GOT3 (cell line): ENCODE data around the gene PATZ1.
"Not testable (repeated sequence)": the region's sequence is repeated elsewhere in the genome, so short reads cannot be mapped to it uniquely, and the experiment has no call there.

Source experiments
- DNase-seq: peaks from one replicate; lab custom pipeline; 2025; ENCODE audit warnings: mixed read lengths; lab: John Stamatoyannopoulos, UW

PATZ1 gene

DNA sequence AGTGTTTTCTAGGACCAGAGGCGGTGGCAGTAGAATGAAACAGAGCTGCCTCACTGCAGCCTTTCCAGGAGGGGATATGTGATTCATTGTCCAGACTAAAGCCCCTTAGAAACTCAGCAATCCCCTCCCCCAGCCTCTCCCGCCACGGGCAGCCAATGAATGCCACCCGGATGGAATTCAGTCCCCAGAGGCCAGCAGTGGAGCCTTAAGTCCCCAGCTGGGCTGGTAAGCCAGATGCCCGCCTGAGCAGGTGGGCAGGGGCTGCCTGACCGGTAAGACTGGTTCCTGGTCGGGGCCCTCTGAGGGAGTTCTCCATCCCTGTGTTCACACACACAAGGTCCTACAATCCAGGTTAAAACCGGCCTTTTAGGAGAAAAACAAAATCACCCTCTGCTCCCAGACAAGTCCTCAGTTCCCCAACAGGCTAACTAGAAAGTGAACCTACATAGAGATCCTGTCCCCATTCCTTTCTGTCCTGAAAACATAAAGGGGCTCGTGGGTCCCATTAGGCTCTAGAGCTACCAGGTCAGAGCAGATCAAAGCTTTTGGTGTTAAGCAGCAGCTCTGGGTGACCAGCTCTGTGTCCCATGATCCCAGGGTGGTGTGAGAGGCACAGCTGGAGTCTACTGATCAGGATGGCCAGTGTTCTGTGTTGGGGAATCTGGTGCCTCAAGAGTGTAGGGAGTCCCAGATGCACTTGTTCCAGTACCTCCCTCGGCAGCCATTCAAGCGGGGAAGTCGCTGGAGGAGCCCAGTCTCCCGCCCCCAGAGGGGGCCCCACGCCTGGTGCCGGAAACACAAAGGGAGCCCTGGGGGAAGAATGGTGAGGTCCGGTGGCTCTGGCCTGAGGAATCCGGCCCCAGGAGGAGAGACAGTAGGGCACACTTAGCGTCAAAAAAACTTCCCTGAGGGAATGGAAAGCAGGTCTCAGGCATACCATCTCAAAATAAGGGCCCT, 2.6 kb downstream of the PATZ1 start:
- no peak for DNase-seq

DNA sequence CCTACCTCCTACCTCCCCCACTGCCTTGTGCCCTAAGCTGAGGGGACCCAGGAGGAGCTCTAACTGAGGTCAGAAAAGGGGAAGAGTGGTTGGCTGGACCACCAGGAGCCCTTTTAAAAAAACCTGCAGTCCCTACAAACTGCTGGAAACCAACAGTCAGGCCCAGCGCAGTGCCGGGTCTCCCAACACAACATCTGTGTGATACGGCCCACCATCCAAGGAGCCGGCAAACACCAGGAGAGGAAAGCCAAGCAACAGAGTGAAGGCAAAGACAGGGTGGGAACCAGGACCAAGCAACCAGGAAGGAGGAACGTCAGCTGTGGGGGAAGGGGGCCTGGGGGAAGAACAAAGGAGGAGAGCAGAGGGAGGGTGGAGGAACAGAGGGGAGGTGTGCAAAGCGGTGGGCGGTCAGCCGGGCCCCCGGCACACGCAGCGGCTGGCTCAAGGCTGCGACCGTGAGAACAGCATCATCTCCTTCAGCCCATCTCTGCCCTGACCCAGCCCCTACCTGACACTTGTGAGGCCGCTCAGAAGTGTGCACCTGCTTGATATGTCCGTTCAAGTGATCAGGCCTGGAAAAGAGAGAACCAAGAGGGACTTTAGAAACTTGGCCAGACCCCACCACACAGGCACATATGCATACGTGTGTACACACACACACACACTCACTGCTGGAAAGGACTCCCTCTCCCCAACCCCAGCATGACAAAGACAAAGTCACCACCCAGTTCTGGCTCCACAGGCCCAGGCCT, 3.6 kb downstream of the PATZ1 start:
- DNase-seq, result no peak

DNA sequence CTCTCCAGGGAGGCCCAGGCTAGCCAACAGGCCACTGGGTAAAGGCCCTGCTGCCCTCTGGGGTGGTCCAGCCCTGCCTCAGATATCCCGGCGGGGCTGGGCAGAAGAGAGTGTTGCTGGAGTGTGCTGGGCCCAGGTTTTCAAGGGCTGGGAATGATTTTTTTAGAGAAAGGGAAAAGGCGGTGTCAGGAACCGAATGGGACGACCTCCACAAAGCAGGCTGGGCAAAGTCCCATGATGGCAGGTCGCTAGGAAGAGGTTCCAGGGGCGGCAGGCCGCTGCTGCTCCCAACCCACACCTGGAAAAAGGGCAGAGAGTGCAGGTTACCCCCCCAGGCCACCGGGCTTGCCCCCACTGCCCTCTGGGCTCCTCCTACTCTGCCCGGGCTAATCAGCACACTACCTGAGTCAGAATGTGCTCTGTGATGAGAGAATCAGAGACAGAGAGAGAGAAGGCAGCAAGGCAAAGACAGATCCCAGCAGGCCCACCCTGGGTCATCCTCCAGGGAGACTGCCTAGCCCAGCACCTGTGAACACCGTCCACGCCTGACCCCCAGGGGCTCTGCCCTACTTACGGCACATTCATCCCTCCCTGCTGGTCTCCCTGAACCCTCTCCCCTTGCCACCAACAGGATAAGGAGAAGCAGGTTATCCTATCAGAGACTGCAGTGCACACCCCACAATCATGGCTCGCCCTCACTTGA, 4.6 kb downstream of the PATZ1 start:
- no peak for DNase-seq

- DNase-seq, result no peak
Measured at GRCh38 chr22:31340765-31341247, 5.3 kb downstream of the PATZ1 start.

GRCh38 chr22:31340360-31340759, 5.8 kb downstream of the PATZ1 start:
- DNase-seq, result no peak

DNA sequence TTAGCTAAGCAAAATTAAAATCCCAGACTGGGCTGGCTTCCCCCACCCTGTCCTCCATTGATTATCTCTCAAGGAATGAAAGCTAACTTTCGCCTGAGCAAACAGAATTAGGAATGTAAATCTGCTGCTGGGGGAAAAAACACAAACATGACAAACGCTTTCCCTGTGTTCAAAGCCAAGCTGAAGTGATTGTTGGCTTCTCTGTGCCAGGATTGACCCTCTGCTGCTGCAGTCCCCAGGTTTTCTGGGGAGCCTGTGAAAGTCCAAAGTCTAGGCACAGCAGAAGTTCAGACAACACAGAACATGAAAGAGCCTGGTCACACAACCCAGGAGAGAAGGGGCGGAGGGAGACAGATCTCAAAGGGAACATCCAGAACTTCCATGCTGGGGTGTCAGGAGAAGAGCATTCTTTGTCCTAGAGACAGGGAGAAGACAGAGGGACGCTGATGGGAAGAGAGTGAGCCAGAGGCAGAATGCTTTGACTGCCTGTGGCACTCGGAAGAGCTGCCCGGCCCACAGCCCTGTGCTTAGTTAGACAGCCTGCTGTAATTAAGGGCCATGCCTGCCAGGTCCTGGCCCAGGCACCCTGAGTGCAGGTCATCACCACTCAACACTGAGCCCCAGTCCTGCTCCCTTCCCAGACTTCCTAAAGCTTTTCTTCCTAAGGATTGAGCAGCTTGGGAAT, 6.9 kb downstream of the PATZ1 start:
- DNase-seq, result no peak

DNA sequence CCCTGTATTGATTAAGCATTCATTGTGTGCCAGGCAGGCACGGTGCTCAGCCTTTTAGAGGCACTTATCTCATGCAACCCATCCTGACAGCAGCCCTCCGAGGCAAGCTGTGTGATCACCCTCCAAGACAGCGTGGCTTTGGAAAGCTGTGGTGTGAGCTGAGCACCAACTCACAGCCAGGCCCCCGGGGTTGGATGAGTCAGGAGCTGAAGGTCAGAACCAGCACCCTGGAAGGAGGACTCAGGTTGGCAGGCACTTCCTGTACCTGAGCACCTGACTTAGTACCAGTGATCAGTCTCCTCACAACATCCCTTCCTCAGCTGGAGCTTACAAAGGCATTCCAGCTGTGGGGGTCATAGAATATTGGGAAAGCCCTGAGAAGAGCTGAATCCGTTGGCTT, 9.0 kb downstream of the PATZ1 start:
- DNase-seq, result no peak

- no peak for DNase-seq
Measured at GRCh38 chr22:31334329-31334728, 11.8 kb downstream of the PATZ1 start.

GRCh38 chr22:31333641-31334040, 12.5 kb downstream of the PATZ1 start:
- DNase-seq, result no peak

- DNase-seq, result no peak
Measured at GRCh38 chr22:31332886-31333285, 13.3 kb downstream of the PATZ1 start.

DNA sequence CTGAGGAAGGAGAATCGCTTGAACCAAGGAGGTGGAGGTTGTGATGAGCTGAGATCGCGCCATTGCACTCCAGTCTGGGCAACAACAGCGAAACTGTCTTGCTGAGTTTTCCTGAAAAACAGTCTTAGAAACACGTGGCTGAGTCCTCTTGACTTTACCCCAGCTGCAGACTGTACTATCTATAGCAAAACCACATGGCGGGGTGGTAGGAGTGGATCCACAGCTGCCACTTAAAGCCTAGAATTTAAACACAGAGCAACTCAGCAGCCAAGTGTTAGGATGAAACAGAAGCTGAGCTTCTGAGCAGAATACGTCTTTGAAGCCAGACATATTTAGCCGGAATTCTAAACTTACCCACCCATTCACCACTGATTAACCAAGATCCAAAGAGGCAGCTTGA, 14.1 kb downstream of the PATZ1 start:
- no peak for DNase-seq

- no peak for DNase-seq
Measured at GRCh38 chr22:31329453-31330215, 16.5 kb downstream of the PATZ1 start.

DNA sequence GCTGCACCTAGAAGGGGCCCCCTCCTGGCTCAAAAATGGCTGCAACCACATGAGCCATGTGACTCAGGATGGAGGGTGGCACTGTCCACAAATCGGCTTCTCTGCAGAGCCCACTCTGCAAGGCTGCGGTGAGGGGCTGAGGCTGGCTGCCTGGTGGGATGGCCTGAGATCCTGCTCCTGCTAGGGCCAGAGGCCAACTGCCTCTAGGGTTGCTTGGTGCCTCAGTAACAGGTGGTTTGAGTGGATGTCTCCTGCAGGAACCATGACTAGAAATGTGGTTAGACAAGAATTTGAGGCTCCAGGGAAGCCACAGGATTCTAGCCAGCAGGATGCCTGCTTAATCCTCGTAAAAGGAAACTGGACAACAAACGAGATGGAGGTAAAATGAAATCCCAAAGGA, 17.1 kb downstream of the PATZ1 start:
- no peak for DNase-seq

GRCh38 chr22:31328544-31328960, 17.6 kb downstream of the PATZ1 start:
- no peak for DNase-seq

GRCh38 chr22:31327806-31328543, 18.2 kb downstream of the PATZ1 start:
- no peak for DNase-seq

GRCh38 chr22:31326877-31327276, 19.3 kb downstream of the PATZ1 start:
- no peak for DNase-seq

- no peak for DNase-seq
Measured at GRCh38 chr22:31323578-31324550, 22.3 kb downstream of the PATZ1 start.

- no peak for DNase-seq
Measured at GRCh38 chr22:31321421-31321820, 24.7 kb downstream of the PATZ1 start.

DNA sequence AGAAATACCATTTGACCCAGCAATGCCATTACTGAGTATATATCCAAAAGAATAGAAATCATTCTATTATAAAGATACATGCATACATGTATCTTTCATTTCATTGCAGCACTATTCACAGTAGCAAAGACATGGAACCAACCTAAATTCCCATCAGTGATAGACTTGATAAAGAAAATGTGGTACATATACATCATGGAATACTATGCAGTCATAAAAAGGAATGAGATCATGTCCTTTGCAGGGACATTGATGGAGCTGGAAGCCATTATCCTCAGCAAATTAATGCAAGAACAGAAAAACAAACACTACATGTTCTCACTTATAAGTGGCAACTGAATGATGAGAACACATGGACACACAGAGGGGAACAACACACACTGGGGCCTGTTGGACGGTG, 31.9 kb downstream of the PATZ1 start:
- DNase-seq, result not testable (repeated sequence)
